Fibroblast of skin of right quadriceps (primary cell): ENCODE data around the gene GABARAP.
A peak's percentile ranks its signal among the peaks of the same experiment; 100 is the strongest.

Source experiments
- DNase-seq: peaks from one replicate; pipeline ENCODE4 v3.0.0-alpha.2; 2013

Gene GABARAP

DNA sequence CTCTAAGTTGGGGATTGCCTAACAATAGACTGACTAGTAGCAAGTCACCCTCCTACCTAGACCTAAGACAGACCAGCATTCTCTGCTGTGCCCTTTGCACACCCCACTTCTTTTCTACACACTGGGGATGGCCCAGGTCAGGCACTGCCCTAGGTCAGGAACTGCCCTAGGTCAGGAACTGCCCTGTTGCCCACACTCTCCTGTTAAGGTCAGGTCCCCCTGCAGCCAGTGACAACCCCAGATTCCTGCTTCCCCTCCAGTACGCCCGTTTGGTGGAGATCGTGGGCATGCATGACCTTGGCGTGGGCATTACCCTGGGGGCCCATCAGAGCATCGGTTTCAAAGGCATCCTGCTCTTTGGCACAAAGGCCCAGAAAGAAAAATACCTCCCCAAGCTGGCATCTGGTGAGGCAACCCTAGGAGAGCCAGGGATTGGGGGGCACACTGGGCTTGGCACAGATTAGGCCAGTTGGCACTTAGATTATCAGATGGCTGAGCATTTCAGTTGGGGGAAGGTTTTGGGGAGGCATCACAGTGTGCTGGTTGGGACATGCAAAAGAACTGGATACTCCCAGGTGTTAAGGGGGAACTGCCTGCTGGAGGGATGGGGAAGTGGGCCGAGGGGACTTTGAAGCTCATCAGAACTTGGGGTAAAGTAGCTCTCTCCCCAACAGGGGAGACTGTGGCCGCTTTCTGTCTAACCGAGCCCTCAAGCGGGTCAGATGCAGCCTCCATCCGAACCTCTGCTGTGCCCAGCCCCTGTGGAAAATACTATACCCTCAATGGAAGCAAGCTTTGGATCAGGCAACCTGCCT is 20.8 kb downstream of the GABARAP start:
- no peak for DNase-seq

DNA sequence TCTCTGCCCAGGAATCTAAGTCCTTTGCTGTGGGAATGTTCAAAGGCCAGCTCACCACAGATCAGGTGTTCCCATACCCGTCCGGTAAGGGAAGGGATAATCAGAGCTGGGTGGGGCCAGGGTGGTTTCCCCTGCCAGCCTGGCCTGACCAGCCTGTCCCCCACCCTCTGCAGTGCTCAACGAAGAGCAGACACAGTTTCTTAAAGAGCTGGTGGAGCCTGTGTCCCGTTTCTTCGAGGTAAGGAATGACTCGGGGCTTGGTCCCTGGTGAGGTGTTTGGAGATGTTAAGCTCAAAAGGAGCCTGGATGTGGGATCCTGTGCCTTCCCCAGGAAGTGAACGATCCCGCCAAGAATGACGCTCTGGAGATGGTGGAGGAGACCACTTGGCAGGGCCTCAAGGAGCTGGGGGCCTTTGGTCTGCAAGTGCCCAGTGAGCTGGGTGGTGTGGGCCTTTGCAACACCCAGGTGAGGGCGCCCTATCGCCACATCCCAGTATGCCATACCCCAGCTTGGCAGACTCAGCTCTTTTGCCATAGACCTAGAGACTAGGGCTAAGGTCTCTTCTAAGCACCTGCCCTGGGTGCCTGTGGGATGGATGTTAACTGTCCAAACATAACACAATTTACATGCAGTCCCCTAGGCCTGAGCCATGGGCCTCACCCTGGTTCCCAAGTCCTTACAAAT is 21.5 kb downstream of the GABARAP start:
- DNase-seq, result peak; percentile 57

GRCh38 chr17:7219812-7220592 is 22.2 kb downstream of the GABARAP start, which contains the start of the genes ACADVL and DLG4:
ACADVL (plus strand) TSS chr17:7219938; CDS start chr17:7219985, 47 bp downstream.
DLG4 (minus strand) TSS chr17:7219836.
- DNase-seq, result peak; percentile 86

DNA sequence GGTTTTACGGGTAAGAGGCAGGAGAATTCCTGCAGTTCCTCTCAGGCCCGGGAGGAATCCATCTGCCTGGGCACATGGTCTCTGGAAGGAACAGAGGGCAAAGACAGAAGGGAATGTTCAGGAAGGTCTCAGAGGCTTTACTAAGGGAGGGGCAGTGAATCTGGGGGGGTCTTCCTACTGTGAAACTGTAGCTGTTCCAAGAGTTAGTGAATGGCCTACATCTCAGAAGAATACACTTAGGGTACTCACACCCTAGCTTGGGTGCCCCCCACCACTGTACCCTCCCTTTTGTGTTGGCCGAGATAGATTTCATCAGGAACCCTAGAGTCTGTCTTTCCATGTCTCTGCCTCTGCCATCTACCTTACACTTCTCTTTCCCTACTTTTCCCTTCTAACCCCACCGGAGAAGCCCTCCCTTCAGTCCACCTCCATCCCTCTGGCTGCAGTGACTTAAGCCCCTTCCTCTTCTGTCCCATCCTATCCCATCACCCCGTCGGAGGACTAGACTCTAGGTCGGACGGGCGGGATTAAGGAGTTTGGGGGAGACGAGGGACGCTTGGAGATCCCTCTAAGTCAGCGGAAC is 22.9 kb downstream of the GABARAP start:
- DNase-seq, result no peak

DNA sequence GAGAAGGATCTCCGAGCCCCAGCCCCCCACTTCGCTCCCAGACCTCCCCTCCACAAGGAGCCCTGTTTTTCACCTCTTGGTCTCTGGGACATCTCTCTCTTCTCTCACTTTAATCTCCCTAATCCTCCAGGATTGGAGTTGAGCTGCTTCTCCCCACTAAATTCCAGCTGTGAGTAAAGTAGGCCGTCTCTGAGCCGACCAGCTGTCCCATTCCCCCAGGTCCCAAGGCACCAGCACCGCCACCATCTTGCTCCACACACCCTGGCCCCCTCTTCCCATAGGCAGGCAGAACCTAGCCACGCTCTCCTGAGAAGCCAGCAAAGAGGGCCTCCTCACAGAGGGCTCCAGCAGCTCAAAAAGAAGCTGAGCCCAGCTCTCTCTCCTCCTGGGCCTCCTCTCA is 23.5 kb downstream of the GABARAP start:
- DNase-seq, result no peak

GRCh38 chr17:7218166-7218565 is 24.1 kb downstream of the GABARAP start:
- no peak for DNase-seq

GRCh38 chr17:7217113-7217987 is 24.9 kb downstream of the GABARAP start:
- DNase-seq, result peak; percentile 82

GRCh38 chr17:7216242-7217112 is 25.8 kb downstream of the GABARAP start:
- no peak for DNase-seq

- DNase-seq, result peak; percentile 50
These were observed 26.5 kb downstream of the GABARAP start for GRCh38 chr17:7215652-7216180.

DNA sequence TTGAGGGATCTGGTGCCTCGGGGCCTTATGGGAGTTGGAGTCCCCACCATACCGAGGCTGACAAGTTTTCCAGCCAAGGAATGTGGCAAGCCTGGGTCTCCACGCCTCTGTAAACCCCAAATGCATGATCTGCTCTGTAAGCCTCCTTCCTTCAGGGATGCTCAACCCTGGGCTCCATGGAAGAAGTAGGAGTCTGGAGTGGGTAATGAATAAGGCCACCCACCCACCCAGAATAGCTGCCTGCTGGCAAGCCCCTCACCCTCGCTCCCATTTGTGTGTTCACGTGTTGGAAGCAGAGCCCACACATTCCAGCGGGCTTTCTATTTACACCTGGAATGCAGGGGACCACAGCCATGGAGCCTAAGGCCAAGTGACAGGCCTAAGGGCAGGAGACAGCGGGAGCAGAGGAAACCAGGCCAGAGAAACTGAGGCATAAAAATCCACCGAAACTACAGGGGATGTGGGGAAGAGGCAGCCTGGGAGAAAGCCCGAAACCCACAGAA is 27.1 kb downstream of the GABARAP start:
- no peak for DNase-seq

- DNase-seq, result peak; percentile 98
These were observed 27.7 kb downstream of the GABARAP start for GRCh38 chr17:7214300-7215135.

- peak; percentile 83 for DNase-seq
These were observed 28.4 kb downstream of the GABARAP start for GRCh38 chr17:7213895-7214299.

- DNase-seq, result no peak
These were observed 30.6 kb downstream of the GABARAP start for GRCh38 chr17:7211491-7212273.

DNA sequence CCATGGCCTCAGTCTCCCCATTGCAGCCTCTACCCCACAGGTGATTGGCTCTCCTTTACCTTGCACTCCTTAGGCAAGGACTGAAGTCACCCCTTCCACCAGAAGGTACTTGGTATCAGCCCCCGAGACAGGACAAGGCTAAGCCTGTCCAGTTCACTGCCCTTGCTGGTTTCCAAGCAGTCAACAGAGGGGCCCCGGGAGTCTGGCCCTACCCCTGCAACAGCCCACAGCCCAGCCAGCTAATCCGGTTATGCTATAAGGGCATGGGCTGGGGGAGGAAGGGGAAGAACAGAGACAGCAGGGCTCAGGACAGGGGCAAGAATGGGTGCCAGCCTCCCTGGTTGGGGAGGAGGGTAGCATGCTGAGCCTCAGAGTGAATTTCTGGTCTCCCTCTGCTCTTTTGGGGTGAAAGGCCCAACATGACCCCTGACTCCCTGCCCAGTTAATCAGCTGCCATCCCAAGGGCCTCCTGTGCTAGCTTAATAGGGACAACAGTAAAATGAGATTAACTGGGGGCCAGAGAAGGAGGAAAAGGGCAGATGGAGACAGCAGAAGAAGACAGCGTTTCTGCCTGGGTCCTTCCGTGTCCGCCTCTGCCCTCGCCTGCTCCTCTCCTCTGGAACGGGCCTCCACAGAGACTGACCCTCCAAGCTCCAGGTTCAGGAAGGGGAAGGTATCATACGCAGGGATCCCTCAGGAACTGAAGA is 33.3 kb downstream of the GABARAP start:
- no peak for DNase-seq

GRCh38 chr17:7208027-7208571 is 34.1 kb downstream of the GABARAP start:
- DNase-seq, result no peak

DNA sequence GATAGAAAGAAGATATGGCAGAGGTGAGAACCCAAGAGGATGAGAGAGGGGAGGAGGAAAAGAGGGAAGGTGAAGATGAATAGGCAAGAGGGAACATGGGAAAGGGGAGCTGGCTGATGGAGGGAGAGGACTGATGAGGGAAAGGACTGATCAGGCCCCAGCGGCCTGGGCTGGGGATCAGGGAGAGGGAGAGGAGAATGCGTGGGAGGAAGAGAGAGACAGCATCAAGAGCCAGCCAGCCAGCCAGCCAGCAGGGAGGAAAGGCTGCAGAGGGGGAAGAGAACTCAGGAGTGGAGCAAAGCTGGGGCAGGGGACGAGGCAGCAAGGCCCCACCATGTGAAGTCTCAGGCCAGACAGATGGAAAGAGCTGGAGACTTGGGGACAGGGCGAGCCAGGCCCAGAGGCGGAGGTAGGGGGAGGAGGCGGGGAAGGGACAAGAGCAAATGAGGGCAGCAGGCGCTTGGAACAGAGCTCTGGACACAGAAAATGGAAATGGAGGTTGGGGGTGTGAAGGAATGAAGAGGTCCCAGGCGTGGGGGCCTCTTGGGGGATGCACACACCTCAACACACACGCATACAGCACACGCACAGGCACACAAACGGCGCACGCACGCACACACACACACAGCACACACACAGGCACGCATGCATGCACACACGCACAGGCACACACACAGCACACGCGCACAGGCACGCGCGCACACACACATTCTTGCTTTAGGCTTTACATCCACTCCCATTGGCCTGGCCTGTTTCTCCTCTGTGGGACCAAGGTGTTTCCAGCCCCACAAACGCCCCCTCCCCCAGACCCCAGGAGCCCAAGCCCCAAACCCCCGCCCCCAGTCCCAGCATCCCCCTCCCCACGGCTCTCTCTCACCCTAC is 34.9 kb downstream of the GABARAP start:
- no peak for DNase-seq

- no peak for DNase-seq
These were observed 36.7 kb downstream of the GABARAP start for GRCh38 chr17:7205561-7205960.
